T-cell (primary cell): ENCODE measurements around the gene DNAJB11. TPM values are rescaled to one million over a fixed set of nuclear protein-coding genes. Genes with fewer than 3 reads are reported as not detected.
A peak's percentile ranks its signal among the peaks of the same experiment; 100 is the strongest.

Experiments used
- ATAC-seq, 4 experiments: fragments of 200-7000 bp in 3 of 4; fragments of 150-1000 bp in 1 of 4; cut with Tn5 transposase; replicated peaks in 1 of 4; 1 replicate in 3 of 4; 2 replicates in 1 of 4; pipeline ENCODE4 v1.10.0; 2021; ENCODE audit warnings: moderate library complexity in 3 of 4, mild to moderate bottlenecking in 2 of 4, moderate number of reproducible peaks in 1 of 4
- CTCF ChIA-PET, 2 donors: fragments of 300-600 bp; sonication (Branson Sonifier 250); formaldehyde crosslinking; loops; one replicate each; lab custom pipeline; 2022; ENCODE audit warnings: antibody characterized with exemption in 2 of 2; lab: Charles Lee
- POLR2A ChIA-PET, 2 donors: fragments of 300-600 bp; sonication (Branson Sonifier 250); formaldehyde crosslinking; loops; one replicate each; lab custom pipeline; 2022; ENCODE audit warnings: antibody characterized with exemption in 2 of 2; lab: Charles Lee
- DNase-seq, 35 experiments: peaks; one replicate each; pipeline versions ENCODE4 v3.0.0 to v3.0.0-alpha.2; 2013 to 2023
- H3K27ac ChIP-seq: one replicate; pipeline ENCODE4 v1.5.1; 2013; ENCODE audit warnings: low read length
- H3K27me3 ChIP-seq, 2 experiments: replicated peaks in 1 of 2; 1 replicate in 1 of 2; 2 replicates in 1 of 2; pipeline versions ENCODE4 v1.6.1 to v1.7.0; 2013; ENCODE audit warnings: low read length in 1 of 2, mixed read lengths in 1 of 2; ENCODE audit not compliant: control insufficient read depth in 2 of 2, insufficient read depth in 2 of 2; ENCODE audit errors: extremely low read depth in 1 of 2
- H3K36me3 ChIP-seq, 2 donors: 1 replicate in 1 of 2; 2 replicates in 1 of 2; pipeline versions ENCODE4 v1.6.1 to v1.7.0; 2013; ENCODE audit warnings: low read length in 1 of 2; ENCODE audit not compliant: control insufficient read depth in 2 of 2, insufficient read depth in 1 of 2; ENCODE audit errors: extremely low read depth in 1 of 2
- H3K4me1 ChIP-seq, 2 experiments: 1 replicate in 1 of 2; 2 replicates in 1 of 2; pipeline versions ENCODE4 v1.6.1 to v1.7.0; 2013; ENCODE audit warnings: low read length in 2 of 2, mixed read lengths in 1 of 2; ENCODE audit not compliant: insufficient read depth in 2 of 2, control insufficient read depth in 1 of 2; ENCODE audit errors: extremely low read depth in 1 of 2
- H3K4me3 ChIP-seq, 2 donors: 1 replicate in 1 of 2; 2 replicates in 1 of 2; pipeline versions ENCODE4 v1.5.1 to v1.7.0; 2013; ENCODE audit warnings: mild to moderate bottlenecking in 2 of 2, low read length in 1 of 2, moderate library complexity in 1 of 2; ENCODE audit not compliant: control insufficient read depth in 1 of 2; ENCODE audit errors: extremely low read depth in 1 of 2
- H3K9me3 ChIP-seq: 2 replicates; pipeline ENCODE4 v1.7.0; 2013
- H3K27ac Mint-ChIP-seq, 2 donors: one replicate each; pipeline ENCODE4 v1.8.0; 2020 to 2021; ENCODE audit warnings: mild to moderate bottlenecking in 2 of 2, mixed read lengths in 2 of 2
- H3K27me3 Mint-ChIP-seq, 2 donors: one replicate each; pipeline ENCODE4 v1.8.0; 2021 to 2022; ENCODE audit warnings: mixed read lengths in 2 of 2
- H3K36me3 Mint-ChIP-seq: one replicate; pipeline ENCODE4 v1.8.0; 2021; ENCODE audit warnings: mixed read lengths
- H3K4me1 Mint-ChIP-seq, 3 donors: one replicate each; pipeline ENCODE4 v1.8.0; 2020 to 2022; ENCODE audit warnings: mixed read lengths in 3 of 3, mild to moderate bottlenecking in 1 of 3
- H3K4me3 Mint-ChIP-seq, 3 donors: one replicate each; pipeline ENCODE4 v1.8.0; 2020 to 2022; ENCODE audit warnings: mild to moderate bottlenecking in 3 of 3, mixed read lengths in 3 of 3, moderate library complexity in 3 of 3
- H3K9me3 Mint-ChIP-seq, 3 donors: one replicate each; pipeline ENCODE4 v1.8.0; 2020 to 2022; ENCODE audit warnings: mixed read lengths in 3 of 3
- WGBS: methylation state at CpG from one replicate; pipeline ENCODE4 v1.1.5; 2013; ENCODE audit warnings: missing lambda C conversion rate; ENCODE audit not compliant: insufficient coverage; 5-methylcytosine and 5-hydroxymethylcytosine counted together
- total RNA-seq, 35 experiments: library from RNA in 6 of 35; stranded (reverse) in 6 of 35; fragments of 120-200 nt in 1 of 35; gene quantifications; one replicate each; pipeline versions ENCODE4 v1.2.1 to v1.2.4 and lab custom pipeline; 2013 to 2026

Gene DNAJB11
- total RNA-seq, 5 donors from 2014 or later (not counting 1 experiment from before 2014, with no cell fraction given): 28.7 to 65.4 (median 31.7) TPM

- ChIA-PET POLR2A (interaction anchor here in 1 of 2 donors (0.8 kb wide), 1 partner anchor 561 kb away, joined by 3 read pairs; no protein-coding TSS in a partner anchor), CTCF (interaction anchor here in 1 of 2 donors (0.6 kb wide), 1 partner anchor 549 kb away, joined by 3 read pairs; no protein-coding TSS in a partner anchor)
- Histone ChIP-seq H3K36me3 (peaks cover 0 to 14% of the 10 kb centered on the region in 2 donors), H3K27me3 (no peaks in the 10 kb centered on the region), H3K4me1 (peaks cover 3 to 6% of the 10 kb centered on the region in 2 experiments), H3K4me3 (no peak within 1 kb of the TSS), H3K27ac (no peak within 1 kb of the TSS), H3K9me3 (no peaks in the 10 kb centered on the region)
- no peak for ATAC-seq
- Mint-ChIP-seq H3K27ac (no peak within 1 kb of the TSS), H3K36me3 (peaks cover 28% of the 10 kb centered on the region), H3K27me3 (no peaks in the 10 kb centered on the region), H3K4me1 (peaks cover 9 to 11% (median 9%) of the 10 kb centered on the region in 3 donors), H3K4me3 (no peak within 1 kb of the TSS), H3K9me3 (no peaks in the 10 kb centered on the region)
- DNase-seq: no peak
- no CpG with 5 or more reads among the region's 2 CpGs for WGBS
These were observed 26.2 kb upstream of the DNAJB11 start, which contains the start of gene CRYGS for GRCh38 chr3:186544281-186544680. CRYGS (minus strand) TSS chr3:186544380; CDS start chr3:186544326, 54 bp downstream.

DNA sequence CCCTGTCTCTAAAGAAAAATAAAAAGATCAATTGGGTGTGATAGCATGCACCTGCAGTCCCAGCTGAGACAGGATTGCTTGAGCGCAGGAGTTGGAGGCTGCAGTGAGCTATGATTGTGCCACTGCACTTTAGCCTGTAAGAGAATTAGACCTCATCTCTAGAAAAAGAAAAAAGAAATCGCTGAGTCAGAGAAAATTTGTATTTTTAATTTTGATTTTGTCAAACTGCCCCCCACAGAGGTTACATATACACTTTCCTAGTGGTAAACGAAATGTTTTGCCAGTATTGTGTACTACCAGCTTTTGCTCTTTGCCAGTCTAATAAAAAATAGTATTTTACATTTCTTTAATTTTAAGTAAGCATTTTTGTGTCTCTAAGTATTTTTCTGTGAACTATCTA, 21.0 kb upstream of the DNAJB11 start:
- H3K9me3 Mint-ChIP-seq: no peaks in the 10 kb centered on the region
- no peaks in the 10 kb centered on the region for H3K27me3 Mint-ChIP-seq
- Histone ChIP-seq H3K36me3 (peaks cover 0 to 48% of the 10 kb centered on the region in 2 donors), H3K4me1 (no peaks in the 10 kb centered on the region), H3K9me3 (no peaks in the 10 kb centered on the region), H3K27ac (no peak overlapping the region), H3K27me3 (no peaks in the 10 kb centered on the region), H3K4me3 (no peak overlapping the region)
- ATAC-seq (no peak), DNase-seq (no peak)
- 100% methylated on average over 1 of the region's 3 CpGs for WGBS
- POLR2A ChIA-PET: interaction anchor here in 1 of 2 donors (0.6 kb wide), 1 partner anchor 275 kb away, joined by 4 read pairs; no protein-coding TSS in a partner anchor
- no peak overlapping the region for H3K27ac Mint-ChIP-seq
- no peaks in the 10 kb centered on the region for H3K4me1 Mint-ChIP-seq
- CTCF ChIA-PET: interaction anchor here (0.6 to 1.7 kb wide), 3 partner anchors 9 to 566 kb away, joined by 3 to 9 read pairs (median 6); no protein-coding TSS in a partner anchor
- H3K36me3 Mint-ChIP-seq: peaks cover 40% of the 10 kb centered on the region
- no peak overlapping the region for H3K4me3 Mint-ChIP-seq

DNA sequence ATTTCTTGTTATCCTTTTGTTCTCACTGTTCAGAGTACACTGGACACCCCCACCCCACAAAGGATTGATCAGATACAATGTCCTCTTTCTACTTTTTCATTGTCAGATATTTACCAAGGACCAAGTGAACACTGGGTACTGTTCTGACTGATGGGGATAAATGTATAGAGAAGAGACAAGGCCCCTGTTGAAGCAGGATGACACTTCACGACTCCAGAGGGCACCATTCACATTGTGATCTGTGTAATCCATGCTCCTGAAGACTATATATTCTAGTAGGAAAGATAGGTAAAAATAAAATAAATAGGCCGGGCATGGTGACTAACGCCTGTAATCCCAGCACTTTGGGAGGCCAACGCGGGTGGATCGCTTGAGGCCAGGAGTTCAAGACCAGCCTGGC, 19.1 kb upstream of the DNAJB11 start:
- Histone ChIP-seq H3K4me3 (no peak overlapping the region), H3K27ac (no peak overlapping the region), H3K27me3 (no peaks in the 10 kb centered on the region), H3K4me1 (no peaks in the 10 kb centered on the region), H3K9me3 (no peaks in the 10 kb centered on the region), H3K36me3 (peaks cover 0 to 62% of the 10 kb centered on the region in 2 donors)
- H3K4me1 Mint-ChIP-seq: no peaks in the 10 kb centered on the region
- no peak overlapping the region for H3K4me3 Mint-ChIP-seq
- ChIA-PET POLR2A (no interaction called here), CTCF (no interaction called here)
- no peaks in the 10 kb centered on the region for H3K27me3 Mint-ChIP-seq
- no peak for DNase-seq
- no CpG with 5 or more reads among the region's 6 CpGs for WGBS
- no peaks in the 10 kb centered on the region for H3K9me3 Mint-ChIP-seq
- ATAC-seq: no peak
- H3K36me3 Mint-ChIP-seq: peaks cover 47% of the 10 kb centered on the region
- H3K27ac Mint-ChIP-seq: no peak overlapping the region

GRCh38 chr3:186552408-186553031, 18.0 kb upstream of the DNAJB11 start:
- Mint-ChIP-seq H3K36me3 (peaks cover 53% of the 10 kb centered on the region), H3K27me3 (no peaks in the 10 kb centered on the region), H3K9me3 (no peaks in the 10 kb centered on the region), H3K27ac (no peak overlapping the region), H3K4me3 (no peak overlapping the region), H3K4me1 (no peaks in the 10 kb centered on the region)
- H3K27me3 ChIP-seq: no peaks in the 10 kb centered on the region
- H3K27ac ChIP-seq: no peak overlapping the region
- H3K9me3 ChIP-seq: no peaks in the 10 kb centered on the region
- ChIA-PET POLR2A (interaction anchor here in 1 of 2 donors (0.6 kb wide), 1 partner anchor 16 kb away, joined by 3 read pairs; no protein-coding TSS in a partner anchor), CTCF (interaction anchor here in 1 of 2 donors (0.6 kb wide), 1 partner anchor 233 kb away, joined by 3 read pairs; no protein-coding TSS in a partner anchor)
- DNase-seq (no peak), ATAC-seq (no peak)
- no peaks in the 10 kb centered on the region for H3K4me1 ChIP-seq
- WGBS: 93% methylated on average over 3 of the region's 5 CpGs
- H3K4me3 ChIP-seq: no peak overlapping the region
- H3K36me3 ChIP-seq: peaks cover 0 to 69% of the 10 kb centered on the region in 2 donors

- H3K27me3 ChIP-seq: no peaks in the 10 kb centered on the region
- no peak for DNase-seq
- H3K36me3 Mint-ChIP-seq: peaks cover 23% of the 10 kb centered on the region
- ChIA-PET POLR2A (no interaction called here), CTCF (interaction anchor here in 1 of 2 donors (0.5 kb wide), 1 partner anchor 309 kb away, joined by 8 read pairs; no protein-coding TSS in a partner anchor)
- H3K4me3 ChIP-seq: no peak overlapping the region
- H3K4me1 Mint-ChIP-seq: peaks cover 73 to 79% (median 77%) of the 10 kb centered on the region in 3 donors
- no peaks in the 10 kb centered on the region for H3K27me3 Mint-ChIP-seq
- H3K4me1 ChIP-seq: peaks cover 16 to 25% of the 10 kb centered on the region in 2 experiments
- H3K36me3 ChIP-seq: peaks cover 0 to 13% of the 10 kb centered on the region in 2 donors
- H3K27ac ChIP-seq: no peak overlapping the region
- ATAC-seq: no peak
- H3K9me3 ChIP-seq: no peaks in the 10 kb centered on the region
- no peak overlapping the region for H3K27ac Mint-ChIP-seq
- H3K9me3 Mint-ChIP-seq: no peaks in the 10 kb centered on the region
- H3K4me3 Mint-ChIP-seq: peak overlapping the region in 1 of 3 donors; percentile 18
These were observed 5.9 kb upstream of the DNAJB11 start for GRCh38 chr3:186564586-186564985.

GRCh38 chr3:186566772-186567071, 3.8 kb upstream of the DNAJB11 start:
- Histone ChIP-seq H3K4me1 (peaks cover 28 to 37% of the 10 kb centered on the region in 2 experiments), H3K27ac (peak overlapping the region; percentile 87), H3K36me3 (peaks cover 0 to 8% of the 10 kb centered on the region in 2 donors), H3K27me3 (no peaks in the 10 kb centered on the region), H3K9me3 (no peaks in the 10 kb centered on the region), H3K4me3 (peak overlapping the region; percentile 96)
- Mint-ChIP-seq H3K4me3 (peak overlapping the region; percentile 82 to 90 (median 87)), H3K4me1 (peaks cover 75 to 80% (median 79%) of the 10 kb centered on the region in 3 donors), H3K27me3 (no peaks in the 10 kb centered on the region), H3K36me3 (peaks cover 16% of the 10 kb centered on the region), H3K27ac (peak overlapping the region; percentile 85 to 93), H3K9me3 (no peaks in the 10 kb centered on the region)
- ChIA-PET CTCF (interaction anchor here (1.0 to 1.9 kb wide), 3 partner anchors 48 to 624 kb away, joined by 3 to 5 read pairs (median 4); no protein-coding TSS in a partner anchor), POLR2A (no interaction called here)
- 1% methylated on average over 11 of the region's 14 CpGs for WGBS
- DNase-seq (peak in 1 of 35 experiments; percentile 8), ATAC-seq (peak in 1 of 4 experiments; percentile 0)
